Endodermal cell (in vitro differentiated cells): Measurements from ENCODE around the gene CDADC1. TPM values are rescaled to one million over a fixed set of nuclear protein-coding genes. Genes with fewer than 3 reads are reported as not detected.

Source experiments
- DNase-seq: peaks from one replicate; pipeline ENCODE4 v3.0.0-alpha.2; 2017
- H3K27ac ChIP-seq: 2 replicates; pipeline ENCODE4 v1.5.1; 2013; ENCODE audit warnings: mild to moderate bottlenecking, low read depth, low read length, moderate library complexity
- H3K27me3 ChIP-seq: 2 replicates; pipeline ENCODE4 v1.6.1; 2013; ENCODE audit warnings: mild to moderate bottlenecking, low read length, moderate library complexity; ENCODE audit not compliant: insufficient read depth, control insufficient read depth, poor library complexity, severe bottlenecking
- H3K36me3 ChIP-seq: 2 replicates; pipeline ENCODE4 v1.7.0; 2013; ENCODE audit warnings: mild to moderate bottlenecking, low read length, moderate library complexity; ENCODE audit not compliant: control insufficient read depth, insufficient read depth
- H3K4me1 ChIP-seq: one replicate; pipeline ENCODE4 v1.7.0; 2013; ENCODE audit warnings: low read length; ENCODE audit not compliant: control insufficient read depth, insufficient read depth
- H3K4me3 ChIP-seq: 2 replicates; pipeline ENCODE4 v1.5.1; 2013; ENCODE audit warnings: mild to moderate bottlenecking, low read length, moderate library complexity
- H3K9ac ChIP-seq: 2 replicates; pipeline ENCODE4 v1.6.1; 2013; ENCODE audit warnings: mild to moderate bottlenecking, low read length, moderate library complexity; ENCODE audit not compliant: poor library complexity, severe bottlenecking; ENCODE audit errors: extremely low read depth
- H3K9me3 ChIP-seq: 2 replicates; pipeline ENCODE4 v1.6.1; 2013; ENCODE audit warnings: mild to moderate bottlenecking, low read length, moderate library complexity; ENCODE audit not compliant: control insufficient read depth
- H3K27ac Mint-ChIP-seq: 2 replicates; pipeline ENCODE4 v1.8.0; 2020; ENCODE audit warnings: mixed read lengths
- H3K27me3 Mint-ChIP-seq: 2 replicates; pipeline ENCODE4 v1.8.0; 2021; ENCODE audit warnings: mild to moderate bottlenecking, mixed read lengths; ENCODE audit not compliant: insufficient read depth
- H3K36me3 Mint-ChIP-seq: 2 replicates; pipeline ENCODE4 v1.8.0; 2020; ENCODE audit warnings: low read depth, mixed read lengths
- H3K4me1 Mint-ChIP-seq: 2 replicates; pipeline ENCODE4 v1.8.0; 2020; ENCODE audit warnings: mixed read lengths
- H3K4me3 Mint-ChIP-seq: 2 replicates; pipeline ENCODE4 v1.8.0; 2020; ENCODE audit warnings: mild to moderate bottlenecking, moderate library complexity, mixed read lengths
- H3K9me3 Mint-ChIP-seq: 2 replicates; pipeline ENCODE4 v1.8.0; 2020; ENCODE audit warnings: mild to moderate bottlenecking, mixed read lengths
- CTCF ChIP-seq: fragments of 200-600 bp; sonication (generic); conservative IDR thresholded peaks from 2 replicates; pipeline ENCODE4 v1.5.0; 2021; ENCODE audit warnings: antibody characterized with exemption, mild to moderate bottlenecking
- WGBS, 2 experiments: methylation state at CpG; one replicate each; pipeline versions ENCODE4 v1.1.5 to v1.1.7; 2013; ENCODE audit warnings: missing lambda C conversion rate in 2 of 2, mixed read lengths in 1 of 2; ENCODE audit not compliant: insufficient coverage in 1 of 2, insufficient read length in 1 of 2; 5-methylcytosine and 5-hydroxymethylcytosine counted together
- total RNA-seq, 2 donors: library from RNA; stranded (reverse); fragmentation: NEBNext Ultra II Directional in 1 of 2; extraction: Animal tissue kit (Norgen Biotek cat#: 25700) in 1 of 2; gene quantifications; 2 replicates in 1 of 2; 3 replicates in 1 of 2; pipeline ENCODE4 v1.2.1, GENCODE V29; 2021

The CDADC1 gene
- total RNA-seq, 2 donors from 2014 or later = 6.0 to 15.8 TPM

DNA sequence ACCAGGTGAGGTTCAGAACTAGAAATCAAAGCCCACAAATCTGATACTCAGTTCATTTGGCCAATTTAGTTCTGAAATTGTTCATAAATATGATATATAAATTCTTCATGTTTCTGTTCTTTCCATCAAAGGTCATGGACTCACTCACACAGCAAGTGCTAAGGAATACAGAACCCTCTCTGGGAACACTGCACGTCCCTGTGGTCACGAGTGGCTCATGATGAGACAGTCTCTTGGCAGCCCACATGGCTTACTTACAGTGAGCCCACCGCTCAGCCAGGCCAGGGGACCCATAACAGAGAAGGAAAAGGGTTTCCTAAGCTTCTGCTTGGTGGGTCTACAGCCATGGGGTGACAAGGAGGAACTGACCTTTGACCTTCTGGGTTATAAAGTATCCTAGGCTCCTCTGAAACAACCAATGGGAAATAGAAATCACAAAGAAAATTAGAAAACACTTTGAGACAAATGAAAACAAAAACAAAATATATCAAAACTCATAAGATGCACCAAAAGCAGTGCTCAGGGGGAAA, 67.4 kb downstream of the CDADC1 start:
- no peak for DNase-seq
- H3K27ac Mint-ChIP-seq = no peak overlapping the region
- H3K36me3 Mint-ChIP-seq = no peaks in the 10 kb centered on the region
- TF ChIP-seq CTCF = no peak
- no peaks in the 10 kb centered on the region for H3K9me3 ChIP-seq
- no peak overlapping the region for H3K9ac ChIP-seq
- H3K4me1 ChIP-seq = no peaks in the 10 kb centered on the region
- WGBS, 2 experiments = 92 to 100% methylated on average over 3 of the region's 3 CpGs
- H3K27me3 ChIP-seq = no peaks in the 10 kb centered on the region
- H3K27ac ChIP-seq = no peak overlapping the region
- no peaks in the 10 kb centered on the region for H3K27me3 Mint-ChIP-seq
- H3K4me1 Mint-ChIP-seq = peaks cover 2% of the 10 kb centered on the region
- no peaks in the 10 kb centered on the region for H3K36me3 ChIP-seq
- no peak overlapping the region for H3K4me3 Mint-ChIP-seq
- no peaks in the 10 kb centered on the region for H3K9me3 Mint-ChIP-seq
- H3K4me3 ChIP-seq = no peak overlapping the region

DNA sequence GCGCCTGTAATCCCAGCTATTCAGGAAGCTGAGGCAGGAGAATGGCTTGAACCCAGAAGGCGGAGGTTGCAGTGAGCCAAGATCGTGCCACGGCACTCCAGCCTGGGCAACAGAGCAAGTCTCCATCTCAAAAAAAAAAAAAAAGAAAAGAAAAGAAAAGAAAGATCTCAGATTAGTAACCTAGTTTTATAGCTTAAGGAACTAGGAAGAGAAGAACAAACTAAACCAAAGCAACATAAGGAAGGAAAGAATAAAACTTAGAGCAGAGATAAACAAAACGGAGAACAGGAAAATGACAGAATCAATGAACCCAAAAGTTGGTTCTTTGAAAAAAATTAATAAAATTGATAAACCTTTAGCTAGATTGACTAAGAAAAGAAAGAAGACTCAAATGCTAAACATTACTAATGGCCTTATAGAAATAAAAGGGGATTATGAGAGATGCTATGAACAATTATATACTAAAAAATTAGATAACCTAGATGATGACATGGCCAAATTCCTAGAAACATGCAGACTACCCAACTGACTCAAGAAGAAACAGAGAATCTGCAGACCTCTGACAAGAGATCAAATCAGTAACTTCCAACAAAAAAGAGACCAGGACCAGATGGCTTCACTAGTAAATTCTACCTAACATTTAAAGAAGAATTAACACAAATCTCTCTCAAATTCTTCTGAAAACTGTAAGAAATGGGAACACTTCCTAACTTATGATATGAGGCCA, 68.2 kb downstream of the CDADC1 start:
- H3K4me3 ChIP-seq = no peak overlapping the region
- Mint-ChIP-seq H3K27ac (no peak overlapping the region), H3K9me3 (no peaks in the 10 kb centered on the region), H3K4me1 (peaks cover 2% of the 10 kb centered on the region), H3K36me3 (no peaks in the 10 kb centered on the region), H3K27me3 (no peaks in the 10 kb centered on the region), H3K4me3 (no peak overlapping the region)
- H3K36me3 ChIP-seq = no peaks in the 10 kb centered on the region
- DNase-seq = no peak
- 94 to 95% methylated on average over 2 to 5 of the region's 5 CpGs for WGBS, 2 experiments
- no peak overlapping the region for H3K27ac ChIP-seq
- TF ChIP-seq CTCF = no peak
- H3K9ac ChIP-seq = no peak overlapping the region
- H3K9me3 ChIP-seq = no peaks in the 10 kb centered on the region
- H3K27me3 ChIP-seq = no peaks in the 10 kb centered on the region
- H3K4me1 ChIP-seq = no peaks in the 10 kb centered on the region

GRCh38 chr13:49319551-49319950, 71.8 kb downstream of the CDADC1 start:
- no peaks in the 10 kb centered on the region for H3K27me3 Mint-ChIP-seq
- H3K4me3 ChIP-seq = no peak overlapping the region
- H3K36me3 Mint-ChIP-seq = no peaks in the 10 kb centered on the region
- no peak overlapping the region for H3K4me3 Mint-ChIP-seq
- no peaks in the 10 kb centered on the region for H3K9me3 Mint-ChIP-seq
- H3K27ac ChIP-seq = no peak overlapping the region
- no peak overlapping the region for H3K27ac Mint-ChIP-seq
- TF ChIP-seq CTCF = no peak
- H3K36me3 ChIP-seq = no peaks in the 10 kb centered on the region
- DNase-seq = no peak
- no peaks in the 10 kb centered on the region for H3K4me1 Mint-ChIP-seq
- H3K9me3 ChIP-seq = no peaks in the 10 kb centered on the region
- no peak overlapping the region for H3K9ac ChIP-seq
- H3K4me1 ChIP-seq = no peaks in the 10 kb centered on the region
- no peaks in the 10 kb centered on the region for H3K27me3 ChIP-seq
